Fibroblast of skin of left biceps (primary cell): ENCODE results near the gene SORBS1.

Experiments
- DNase-seq, 2 experiments: peaks; one replicate each; pipeline ENCODE4 v3.0.0-alpha.2; 2013; ENCODE audit warnings: low read depth in 2 of 2

Gene SORBS1

GRCh38 chr10:95539560-95540284 is 21.4 kb downstream of the SORBS1 start:
- no peak for DNase-seq

GRCh38 chr10:95538412-95538811 is 22.8 kb downstream of the SORBS1 start:
- no peak for DNase-seq

GRCh38 chr10:95537542-95537927 is 23.6 kb downstream of the SORBS1 start:
- no peak for DNase-seq

GRCh38 chr10:95536894-95537541 is 24.2 kb downstream of the SORBS1 start:
- DNase-seq: no peak

GRCh38 chr10:95536017-95536416 is 25.2 kb downstream of the SORBS1 start:
- DNase-seq: no peak

- no peak for DNase-seq
Observed at GRCh38 chr10:95535526-95535925, 25.6 kb downstream of the SORBS1 start.

- no peak for DNase-seq
Observed at GRCh38 chr10:95533590-95533989, 27.6 kb downstream of the SORBS1 start.

- no peak for DNase-seq
Observed at GRCh38 chr10:95532536-95532935, 28.6 kb downstream of the SORBS1 start.

- no peak for DNase-seq
Observed at GRCh38 chr10:95531994-95532399, 29.2 kb downstream of the SORBS1 start.

GRCh38 chr10:95531058-95531809 is 29.9 kb downstream of the SORBS1 start:
- DNase-seq: no peak

GRCh38 chr10:95530561-95530960 is 30.6 kb downstream of the SORBS1 start:
- DNase-seq: no peak

- no peak for DNase-seq
Observed at GRCh38 chr10:95530029-95530428, 31.1 kb downstream of the SORBS1 start.

GRCh38 chr10:95526044-95526443 is 35.1 kb downstream of the SORBS1 start:
- DNase-seq: no peak

GRCh38 chr10:95525033-95525418 is 36.1 kb downstream of the SORBS1 start:
- no peak for DNase-seq

- no peak for DNase-seq
Observed at GRCh38 chr10:95524358-95525032, 36.7 kb downstream of the SORBS1 start.

GRCh38 chr10:95522117-95522516 is 39.1 kb downstream of the SORBS1 start:
- DNase-seq: no peak

- DNase-seq: no peak
Observed at GRCh38 chr10:95520617-95521016, 40.6 kb downstream of the SORBS1 start.

GRCh38 chr10:95518455-95519452 is 42.4 kb downstream of the SORBS1 start:
- DNase-seq: no peak

GRCh38 chr10:95517536-95518454 is 43.4 kb downstream of the SORBS1 start:
- no peak for DNase-seq
